Right ventricle myocardium superior (tissue), 1 donor: ENCODE data around the gene DPYSL5. TPM values are rescaled to one million over a fixed set of nuclear protein-coding genes. Genes with fewer than 3 reads are reported as not detected.

Experiments
- ATAC-seq: fragments of 200-7000 bp; cut with Tn5 transposase; one replicate; pipeline ENCODE4 v1.9.1; 2020; ENCODE audit warnings: mild to moderate bottlenecking; ENCODE audit not compliant: poor library complexity
- DNase-seq: peaks from one replicate; pipeline ENCODE4 v3.0.0-alpha.2; 2020
- intact Hi-C: fragments of 100-400 bp; cut with DNase I; formaldehyde crosslinking; loops from one replicate; pipeline ENCODE4 v1.11.2; 2022
- total RNA-seq: library from RNA; stranded (reverse); fragmentation: NEBNext Ultra II Directional; extraction: Animal tissue kit (Norgen Biotek cat#: 25700); gene quantifications from one replicate; pipeline ENCODE4 v1.2.1, GENCODE V29; 2021
- donor health status: DM: no; HTN: yes; CAD: no; lungs with severe emphysema.

The DPYSL5 gene
- total RNA-seq, 1 donor from 2014 or later, result not detected

- intact Hi-C loops, result no loop called here
- ATAC-seq, result no peak
- DNase-seq, result no peak
Measured at GRCh38 chr2:26840937-26841610, 6.9 kb upstream of the DPYSL5 start.

DNA sequence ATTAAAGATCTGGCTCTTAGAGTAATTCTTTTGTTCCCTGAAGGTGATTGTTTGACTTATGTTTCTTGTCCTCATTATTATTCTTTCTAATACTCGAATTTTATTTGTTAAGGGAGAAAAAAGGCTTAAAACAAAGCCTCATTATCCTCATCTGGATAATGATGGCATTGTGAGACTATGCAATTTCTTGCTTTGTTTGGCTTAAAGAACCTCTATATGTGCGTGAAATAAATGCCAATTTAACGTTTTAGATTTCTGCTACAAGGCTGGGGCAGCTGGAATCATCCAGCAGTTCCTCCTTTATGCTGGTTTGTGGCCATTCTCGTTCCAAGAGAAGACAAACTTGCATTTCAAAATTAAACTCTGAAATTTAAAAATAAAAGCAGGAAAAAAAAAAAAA, 4.9 kb upstream of the DPYSL5 start:
- DNase-seq, result no peak
- no peak for ATAC-seq
- intact Hi-C loops, result no loop called here

- DNase-seq, result no peak
- intact Hi-C loops, result loop anchor here (5.0 kb wide), 2 partner anchors 77 to 97 kb away; no protein-coding TSS in a partner anchor
- ATAC-seq, result no peak
Measured at GRCh38 chr2:26845021-26845420, 2.9 kb upstream of the DPYSL5 start.

GRCh38 chr2:26846334-26847306, 1.3 kb upstream of the DPYSL5 start:
- intact Hi-C loops, result loop anchor here (5.0 kb wide), 2 partner anchors 76 to 96 kb away; no protein-coding TSS in a partner anchor
- ATAC-seq, result peak; percentile 88
- peak; percentile 81 for DNase-seq

DNA sequence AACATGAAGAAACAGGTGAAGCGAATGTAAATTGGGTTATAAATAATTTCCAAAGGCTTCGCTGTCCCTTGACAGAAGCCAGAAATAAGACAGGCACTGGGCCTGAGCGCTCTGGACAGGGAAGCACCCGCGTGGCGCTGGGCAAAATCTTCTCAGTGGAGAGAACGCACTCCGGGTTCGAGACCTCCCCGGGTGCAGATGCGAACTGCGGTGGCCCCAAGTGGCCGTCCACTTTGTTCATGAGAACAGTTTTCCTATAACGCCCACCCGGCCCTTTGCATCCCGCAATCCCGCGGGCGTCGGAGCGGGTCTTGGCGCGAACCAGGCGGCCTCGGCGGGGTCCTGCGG, 651 bp upstream of the DPYSL5 start:
- DNase-seq (no peak), ATAC-seq (peak; percentile 36)
- intact Hi-C loops, result loop anchor here (5.0 kb wide), 2 partner anchors 75 to 95 kb away; no protein-coding TSS in a partner anchor

DNA sequence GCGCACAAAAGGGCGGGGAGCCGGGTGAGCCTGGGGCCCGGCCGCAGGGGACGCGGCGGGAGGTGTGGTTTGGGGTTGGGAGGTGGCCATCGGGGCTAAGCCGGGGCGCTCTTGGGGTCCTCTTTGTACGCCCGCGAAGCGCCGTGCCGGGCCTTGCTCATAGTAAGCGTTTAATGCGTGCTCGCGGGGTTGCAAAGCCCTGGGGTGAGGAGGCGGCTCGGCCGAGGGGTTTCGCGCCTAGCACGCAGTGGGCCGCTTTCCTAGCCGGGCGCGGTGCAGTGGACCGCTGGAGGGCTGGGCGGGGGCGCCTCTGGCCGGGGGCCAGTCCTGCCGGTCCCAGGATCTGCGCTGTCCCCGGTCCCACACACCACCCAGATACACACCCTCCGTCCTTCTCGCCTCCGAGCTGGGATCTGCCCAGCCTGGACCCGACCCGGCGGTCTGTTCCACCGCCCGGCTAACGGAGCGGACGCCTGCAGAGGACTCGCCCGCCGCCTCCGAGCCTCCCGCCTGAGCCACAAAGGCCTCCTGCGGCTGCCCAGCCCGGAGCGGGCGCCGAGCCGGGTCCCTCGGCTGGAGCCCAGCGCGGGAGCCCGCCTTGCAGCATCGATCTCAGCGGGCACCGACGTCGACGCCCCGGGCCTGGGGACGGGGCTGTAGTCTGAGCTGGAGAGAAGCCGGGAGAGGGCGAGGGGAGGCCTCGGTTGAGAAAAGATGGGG, 564 bp downstream of the DPYSL5 start:
- intact Hi-C loops, result loop anchor here (5.0 kb wide), 2 partner anchors 74 to 94 kb away; no protein-coding TSS in a partner anchor
- DNase-seq, result no peak
- no peak for ATAC-seq

GRCh38 chr2:26849056-26849999, 1.4 kb downstream of the DPYSL5 start:
- DNase-seq (no peak), ATAC-seq (no peak)
- intact Hi-C loops, result loop anchor here (5.0 kb wide), 2 partner anchors 73 to 93 kb away; no protein-coding TSS in a partner anchor

GRCh38 chr2:26850000-26850431, 2.1 kb downstream of the DPYSL5 start:
- intact Hi-C loops, result loop anchor here (5.0 kb wide), 2 partner anchors 72 to 92 kb away; no protein-coding TSS in a partner anchor
- ATAC-seq (no peak), DNase-seq (no peak)

DNA sequence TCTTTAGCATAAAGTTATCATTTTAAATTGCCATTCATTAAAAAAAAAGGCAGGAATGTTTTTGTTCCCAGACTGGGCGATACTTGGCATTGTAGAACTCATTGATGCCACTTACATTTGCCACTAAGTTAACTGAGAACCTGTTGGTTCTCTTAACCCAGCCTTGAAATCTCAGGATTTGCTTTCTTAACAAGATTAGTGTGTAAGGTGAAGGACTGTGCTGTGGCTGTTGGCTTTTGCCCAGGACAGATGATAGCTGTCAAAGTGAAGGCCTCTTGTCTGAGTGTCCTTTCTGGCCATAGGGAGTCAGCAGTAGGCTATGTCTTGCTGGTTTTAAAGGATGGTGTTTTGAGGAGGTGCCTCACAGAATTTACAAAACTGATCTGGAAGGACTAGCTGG, 2.6 kb downstream of the DPYSL5 start:
- intact Hi-C loops, result no loop called here
- DNase-seq (no peak), ATAC-seq (no peak)

DNA sequence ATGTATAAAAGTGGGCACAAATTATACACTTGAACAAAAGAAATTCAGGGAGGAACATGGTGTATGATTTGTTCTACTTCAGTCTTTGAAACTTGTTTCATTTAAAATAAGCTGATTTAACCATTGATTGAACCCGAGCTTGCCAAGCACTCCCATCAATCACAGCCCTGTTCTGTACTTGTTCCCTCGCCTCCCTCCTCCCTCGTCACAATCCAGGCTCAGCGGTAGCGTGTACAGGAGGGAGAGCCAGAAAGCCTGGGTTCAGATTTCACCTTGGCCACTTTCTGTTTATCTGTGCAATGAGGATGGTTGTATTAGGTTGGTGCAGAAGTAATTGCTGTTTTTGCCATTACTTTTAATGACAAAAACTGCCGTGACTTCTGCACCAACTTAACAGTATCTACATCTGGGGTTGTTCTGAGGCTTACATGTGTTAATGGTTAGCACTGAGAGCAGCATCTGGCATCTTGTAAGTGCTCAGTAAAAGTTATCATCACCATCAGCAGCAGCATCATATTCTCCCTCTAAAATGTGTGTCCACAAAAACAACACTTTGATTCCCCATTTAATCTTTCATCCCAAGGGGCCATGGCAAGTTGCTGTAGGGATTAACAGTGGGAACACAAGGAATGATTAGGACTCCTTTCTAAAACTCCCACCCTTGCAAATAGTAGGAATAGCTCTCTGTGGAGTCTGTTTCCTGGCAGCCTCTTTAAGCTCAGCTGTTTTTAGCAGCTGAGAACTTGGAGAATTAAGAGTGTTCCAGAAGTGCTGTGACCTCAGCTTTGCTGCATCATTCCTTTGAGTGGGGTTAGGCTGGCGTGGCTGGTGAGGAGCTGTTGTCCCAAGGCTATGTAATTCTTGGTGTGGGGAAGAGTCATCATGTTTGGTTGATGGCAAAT, 4.7 kb downstream of the DPYSL5 start:
- DNase-seq, result no peak
- peak; percentile 88 for ATAC-seq
- intact Hi-C loops, result no loop called here

GRCh38 chr2:26853751-26854150, 5.8 kb downstream of the DPYSL5 start:
- DNase-seq (no peak), ATAC-seq (no peak)
- intact Hi-C loops, result no loop called here

- ATAC-seq, result no peak
- intact Hi-C loops, result no loop called here
- no peak for DNase-seq
Measured at GRCh38 chr2:26854283-26854827, 6.4 kb downstream of the DPYSL5 start.

DNA sequence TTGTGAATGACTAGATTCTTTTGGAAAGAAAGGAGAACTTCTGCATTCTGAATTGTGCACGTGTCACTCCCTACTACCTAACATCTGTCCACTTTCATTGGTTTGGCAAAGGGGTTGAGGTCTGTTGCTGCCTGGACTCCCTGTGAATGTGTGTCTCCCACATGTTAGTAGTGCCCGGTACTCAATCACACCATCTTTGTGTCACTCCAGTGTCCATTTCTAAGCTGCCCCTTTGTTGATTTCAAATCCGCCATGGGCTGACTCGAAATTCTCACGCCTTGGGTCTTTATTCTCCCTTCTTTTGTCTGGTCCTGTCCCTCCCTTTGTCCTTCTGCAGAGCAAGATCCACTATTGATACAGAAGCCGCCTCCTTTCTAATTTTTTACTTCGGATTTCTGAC, 7.5 kb downstream of the DPYSL5 start:
- DNase-seq (no peak), ATAC-seq (no peak)
- intact Hi-C loops, result no loop called here

GRCh38 chr2:26859622-26860021, 11.7 kb downstream of the DPYSL5 start:
- ATAC-seq, result no peak
- DNase-seq, result no peak
- intact Hi-C loops, result no loop called here

- ATAC-seq, result no peak
- intact Hi-C loops, result no loop called here
- DNase-seq, result no peak
Measured at GRCh38 chr2:26860211-26860850, 12.4 kb downstream of the DPYSL5 start.

GRCh38 chr2:26861610-26862224, 13.8 kb downstream of the DPYSL5 start:
- peak; percentile 96 for ATAC-seq
- no peak for DNase-seq
- intact Hi-C loops, result no loop called here
